Smooth muscle cell (in vitro differentiated cells): ENCODE data around the gene SLCO1A2. TPM values are rescaled to one million over a fixed set of nuclear protein-coding genes. Genes with fewer than 3 reads are reported as not detected.

Experiments
- DNase-seq: peaks from one replicate; lab custom pipeline; 2025; ENCODE audit not compliant: unreplicated experiment; lab: John Stamatoyannopoulos, UW
- H2AFZ ChIP-seq: fragments of 200-600 bp; sonication (generic); 2 replicates; pipeline ENCODE4 v1.6.0; 2016; ENCODE audit warnings: antibody characterized with exemption, low read depth, mild to moderate bottlenecking
- H3F3A ChIP-seq: fragments of 200-600 bp; sonication (generic); 2 replicates; pipeline ENCODE4 v1.6.0; 2017; ENCODE audit warnings: antibody characterized with exemption, low read depth
- H3K27ac ChIP-seq: fragments of 200-600 bp; sonication (generic); 2 replicates; pipeline ENCODE4 v1.5.1; 2016; ENCODE audit warnings: low read depth, mild to moderate bottlenecking
- H3K27me3 ChIP-seq: fragments of 200-600 bp; sonication (generic); 2 replicates; pipeline ENCODE4 v1.6.1; 2016; ENCODE audit warnings: low read depth, mild to moderate bottlenecking
- H3K36me3 ChIP-seq: fragments of 200-600 bp; sonication (generic); 2 replicates; pipeline ENCODE4 v1.5.1; 2016; ENCODE audit warnings: low read depth
- H3K4me1 ChIP-seq: fragments of 200-600 bp; sonication (generic); 2 replicates; pipeline ENCODE4 v1.5.1; 2016; ENCODE audit warnings: low read depth
- H3K4me2 ChIP-seq: fragments of 200-600 bp; sonication (generic); 2 replicates; pipeline ENCODE4 v1.6.0; 2016; ENCODE audit warnings: mild to moderate bottlenecking
- H3K4me3 ChIP-seq: fragments of 200-600 bp; sonication (generic); 2 replicates; pipeline ENCODE4 v1.5.1; 2016; ENCODE audit warnings: mild to moderate bottlenecking
- H3K79me2 ChIP-seq: fragments of 200-600 bp; sonication (generic); 2 replicates; pipeline ENCODE4 v1.6.0; 2016; ENCODE audit warnings: low read depth, mild to moderate bottlenecking
- H3K9ac ChIP-seq: fragments of 200-600 bp; sonication (generic); 2 replicates; pipeline ENCODE4 v1.6.0; 2016; ENCODE audit warnings: low read depth
- H3K9me3 ChIP-seq: fragments of 200-600 bp; sonication (generic); replicated peaks from 2 replicates; pipeline ENCODE4 v1.5.1; 2016; ENCODE audit warnings: low read depth
- H4K20me1 ChIP-seq: fragments of 200-600 bp; sonication (generic); 2 replicates; pipeline ENCODE4 v1.6.0; 2016; ENCODE audit warnings: low read depth
- CTCF ChIP-seq: fragments of 200-600 bp; sonication (generic); IDR thresholded peaks from 2 replicates; pipeline ENCODE4 v1.5.1; 2017; ENCODE audit warnings: borderline replicate concordance, mild to moderate bottlenecking, antibody characterized with exemption; ENCODE audit not compliant: insufficient read depth, poor library complexity, severe bottlenecking
- WGBS: methylation state at CpG from one replicate; pipeline ENCODE4 v1.1.7; 2016; ENCODE audit warnings: low lambda C conversion rate; 5-methylcytosine and 5-hydroxymethylcytosine counted together
- polyA plus RNA-seq: library from polyadenylated mRNA; unstranded; fragments of >200 nt; fragmentation: Nextera tagmentation; extraction: Ambion mirVana; gene quantifications from 2 replicates; pipeline ENCODE4 v1.2.1, GENCODE V29; 2016
- total RNA-seq: library from RNA; depleted of rRNA; stranded (reverse); fragments of >200 nt; gene quantifications from 2 replicates; pipeline ENCODE4 v1.2.3, GENCODE V29; 2014

Gene SLCO1A2
- total and polyA plus RNA-seq, 2 experiments from 2014 or later: 1.8 to 2.4 TPM

- no peaks in the 10 kb centered on the region for H4K20me1 ChIP-seq
- no peak for DNase-seq
- no peaks in the 10 kb centered on the region for H3K36me3 ChIP-seq
- H3K27ac ChIP-seq: no peak overlapping the region
- no peaks in the 10 kb centered on the region for H3F3A ChIP-seq
- H2AFZ ChIP-seq: peak overlapping the region; percentile 54
- 97% methylated on average over 1 of the region's 1 CpG for WGBS
- no peaks in the 10 kb centered on the region for H3K9me3 ChIP-seq
- no peak overlapping the region for H3K4me3 ChIP-seq
- no peak overlapping the region for H3K4me2 ChIP-seq
- H3K27me3 ChIP-seq: no peaks in the 10 kb centered on the region
- no peaks in the 10 kb centered on the region for H3K79me2 ChIP-seq
- TF ChIP-seq CTCF: no peak
- H3K4me1 ChIP-seq: no peaks in the 10 kb centered on the region
- no peak overlapping the region for H3K9ac ChIP-seq
Measured at GRCh38 chr12:21296348-21296747, 38.4 kb downstream of the SLCO1A2 start.

DNA sequence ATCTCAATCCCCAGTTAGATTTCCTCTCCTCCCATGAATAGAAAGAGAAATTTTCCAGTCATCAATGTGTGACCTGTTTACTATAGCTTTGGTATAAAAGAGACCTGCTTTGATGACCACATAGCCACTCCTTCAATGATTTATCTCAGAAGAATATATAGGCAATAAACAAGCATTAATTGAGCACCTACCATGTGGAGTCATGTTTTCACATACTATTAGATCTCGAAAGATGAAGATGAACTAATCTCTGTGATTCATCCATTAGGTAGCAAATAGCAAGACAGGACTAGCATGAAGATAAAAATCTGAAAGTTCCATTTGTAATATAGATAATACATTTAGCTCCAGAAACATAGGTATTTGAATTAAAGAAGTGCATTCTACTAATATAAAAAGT, 40.5 kb downstream of the SLCO1A2 start:
- no peak for DNase-seq
- no peaks in the 10 kb centered on the region for H3K36me3 ChIP-seq
- no peak overlapping the region for H3K4me2 ChIP-seq
- WGBS: 84% methylated on average over 1 of the region's 1 CpG
- no peak for TF ChIP-seq CTCF
- no peaks in the 10 kb centered on the region for H3K4me1 ChIP-seq
- no peaks in the 10 kb centered on the region for H3F3A ChIP-seq
- no peaks in the 10 kb centered on the region for H4K20me1 ChIP-seq
- no peaks in the 10 kb centered on the region for H3K27me3 ChIP-seq
- H3K9me3 ChIP-seq: no peaks in the 10 kb centered on the region
- no peak overlapping the region for H3K27ac ChIP-seq
- H3K79me2 ChIP-seq: no peaks in the 10 kb centered on the region
- no peak overlapping the region for H3K9ac ChIP-seq
- H3K4me3 ChIP-seq: no peak overlapping the region
- no peak overlapping the region for H2AFZ ChIP-seq

- Histone ChIP-seq H4K20me1 (no peaks in the 10 kb centered on the region), H3K4me1 (no peaks in the 10 kb centered on the region), H3K27me3 (no peaks in the 10 kb centered on the region), H3K4me2 (no peak overlapping the region), H2AFZ (no peak overlapping the region), H3K36me3 (no peaks in the 10 kb centered on the region), H3F3A (no peaks in the 10 kb centered on the region), H3K9ac (no peak overlapping the region), H3K4me3 (no peak overlapping the region), H3K9me3 (no peaks in the 10 kb centered on the region), H3K79me2 (no peaks in the 10 kb centered on the region), H3K27ac (no peak overlapping the region)
- no peak for DNase-seq
- no peak for TF ChIP-seq CTCF
- WGBS: 95% methylated on average over 2 of the region's 2 CpGs
Measured at GRCh38 chr12:21292111-21292510, 42.6 kb downstream of the SLCO1A2 start.

DNA sequence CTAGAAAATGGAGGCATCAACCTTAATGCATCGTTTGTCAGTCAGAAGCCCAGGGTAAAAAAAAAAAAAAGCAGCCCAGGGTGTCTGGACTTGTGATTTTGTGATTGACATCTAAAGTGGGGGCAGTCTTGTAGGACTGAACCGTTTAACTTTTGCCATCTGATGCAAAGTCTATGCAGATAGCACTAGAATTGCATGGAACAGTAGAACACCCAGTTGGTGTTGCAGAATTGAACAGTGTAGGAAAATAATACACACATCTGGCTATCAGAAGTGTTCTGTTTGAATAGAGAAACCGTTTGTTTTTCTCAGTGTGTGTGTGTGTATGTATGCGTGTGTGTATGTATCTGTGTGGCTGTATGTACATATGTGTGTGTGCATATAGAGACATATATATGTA, 45.0 kb downstream of the SLCO1A2 start:
- Histone ChIP-seq H3K9me3 (no peaks in the 10 kb centered on the region), H3K4me3 (no peak overlapping the region), H3K9ac (no peak overlapping the region), H3K4me1 (no peaks in the 10 kb centered on the region), H3K27ac (no peak overlapping the region), H3F3A (no peaks in the 10 kb centered on the region), H3K36me3 (no peaks in the 10 kb centered on the region), H4K20me1 (no peaks in the 10 kb centered on the region), H3K4me2 (no peak overlapping the region), H3K79me2 (no peaks in the 10 kb centered on the region), H3K27me3 (no peaks in the 10 kb centered on the region), H2AFZ (no peak overlapping the region)
- no peak for TF ChIP-seq CTCF
- WGBS: 88% methylated on average over 4 of the region's 4 CpGs
- DNase-seq: no peak
